OCI-LY1 (cell line): Measurements from ENCODE around the gene LCOR.

Experiments used
- CTCF ChIP-seq: fragments of 200-600 bp; sonication (generic), shearing (Covaris generic); IDR thresholded peaks from 2 replicates; pipeline ENCODE4 v1.5.1; 2017; ENCODE audit warnings: mild to moderate bottlenecking, antibody characterized with exemption, low read length, moderate library complexity, mixed read lengths
- EZH2 ChIP-seq: fragments of 200-600 bp; sonication (generic), shearing (Covaris generic); IDR thresholded peaks from 2 replicates; pipeline ENCODE4 v1.8.0; 2017; ENCODE audit warnings: borderline replicate concordance, mixed run types, mild to moderate bottlenecking, antibody characterized with exemption, low read length, moderate library complexity, mixed read lengths

- TF ChIP-seq CTCF = no peak
- TF ChIP-seq EZH2 = no peak
Observed at GRCh38 chr10:96930469-96930868, 98.4 kb downstream of the LCOR start.
